CD4-positive, alpha-beta T cell treated with Interleukin-4 for 1 hour (primary cell): Measurements from ENCODE around the gene CST1.
A peak's percentile ranks its signal among the peaks of the same experiment; 100 is the strongest.
"Not testable (repeated sequence)": the region's sequence is repeated elsewhere in the genome, so short reads cannot be mapped to it uniquely, and the experiment has no call there.

Source experiments
- DNase-seq, 2 donors: peaks; one replicate each; pipeline ENCODE4 v3.0.0-alpha.2; 2020 to 2022

The CST1 gene

GRCh38 chr20:23754731-23755130 is 4.0 kb upstream of the CST1 start:
- DNase-seq = no peak

GRCh38 chr20:23753589-23753988 is 2.9 kb upstream of the CST1 start:
- DNase-seq = no peak

- DNase-seq = no peak
Measured at GRCh38 chr20:23753194-23753548, 2.4 kb upstream of the CST1 start.

- no peak for DNase-seq
Measured at GRCh38 chr20:23752481-23753193, 1.9 kb upstream of the CST1 start.

GRCh38 chr20:23752019-23752418 is 1.3 kb upstream of the CST1 start:
- no peak for DNase-seq

- no peak for DNase-seq
Measured at GRCh38 chr20:23749746-23750145, 989 bp downstream of the CST1 start.

- not testable (repeated sequence) for DNase-seq
Measured at GRCh38 chr20:23748975-23749374, 1.8 kb downstream of the CST1 start.

GRCh38 chr20:23747551-23747950 is 3.2 kb downstream of the CST1 start:
- not testable (repeated sequence) for DNase-seq

GRCh38 chr20:23747092-23747491 is 3.6 kb downstream of the CST1 start:
- not testable (repeated sequence) for DNase-seq

- no peak for DNase-seq
Measured at GRCh38 chr20:23746321-23746720, 4.4 kb downstream of the CST1 start.

GRCh38 chr20:23745247-23745646 is 5.5 kb downstream of the CST1 start:
- no peak for DNase-seq

GRCh38 chr20:23744817-23745216 is 5.9 kb downstream of the CST1 start:
- DNase-seq = no peak

GRCh38 chr20:23735391-23735790 is 15.3 kb downstream of the CST1 start:
- DNase-seq = not testable (repeated sequence)

GRCh38 chr20:23734949-23735348 is 15.8 kb downstream of the CST1 start:
- DNase-seq = not testable (repeated sequence)

GRCh38 chr20:23734440-23734839 is 16.3 kb downstream of the CST1 start:
- DNase-seq = not testable (repeated sequence)

GRCh38 chr20:23727016-23727415 is 23.7 kb downstream of the CST1 start:
- no peak for DNase-seq

GRCh38 chr20:23725102-23725501 is 25.6 kb downstream of the CST1 start:
- no peak for DNase-seq

- DNase-seq = peak in 1 of 2 donors; percentile 1
Measured at GRCh38 chr20:23723659-23724307, 27.0 kb downstream of the CST1 start.

GRCh38 chr20:23722851-23723250 is 27.9 kb downstream of the CST1 start:
- DNase-seq = not testable (repeated sequence)

GRCh38 chr20:23721962-23722361 is 28.8 kb downstream of the CST1 start:
- no peak for DNase-seq

GRCh38 chr20:23719351-23719750 is 31.4 kb downstream of the CST1 start:
- DNase-seq = not testable (repeated sequence)

GRCh38 chr20:23711778-23712177 is 39.0 kb downstream of the CST1 start:
- DNase-seq = not testable (repeated sequence)

GRCh38 chr20:23710771-23711170 is 40.0 kb downstream of the CST1 start:
- no peak for DNase-seq

GRCh38 chr20:23705895-23706294 is 44.8 kb downstream of the CST1 start:
- no peak for DNase-seq

GRCh38 chr20:23702021-23702420 is 48.7 kb downstream of the CST1 start:
- DNase-seq = no peak
